Measurements from ENCODE around the gene CSAG2.
A peak's percentile ranks its signal among the peaks of the same experiment; 100 is the strongest.
"Not testable (repeated sequence)": the region's sequence is repeated elsewhere in the genome, so short reads cannot be mapped to it uniquely, and the experiment has no call there.

The CSAG2 gene

DNA sequence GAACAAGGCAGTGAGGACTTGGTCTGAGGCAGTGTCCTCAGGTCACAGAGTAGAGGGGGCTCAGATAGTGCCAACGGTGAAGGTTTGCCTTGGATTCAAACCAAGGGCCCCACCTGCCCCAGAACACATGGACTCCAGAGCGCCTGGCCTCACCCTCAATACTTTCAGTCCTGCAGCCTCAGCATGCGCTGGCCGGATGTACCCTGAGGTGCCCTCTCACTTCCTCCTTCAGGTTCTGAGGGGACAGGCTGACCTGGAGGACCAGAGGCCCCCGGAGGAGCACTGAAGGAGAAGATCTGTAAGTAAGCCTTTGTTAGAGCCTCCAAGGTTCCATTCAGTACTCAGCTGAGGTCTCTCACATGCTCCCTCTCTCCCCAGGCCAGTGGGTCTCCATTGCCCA is 8.7 kb downstream of the CSAG2 start:
- not testable (repeated sequence) for H3K36me3 Mint-ChIP-seq, ATAC-seq

DNA sequence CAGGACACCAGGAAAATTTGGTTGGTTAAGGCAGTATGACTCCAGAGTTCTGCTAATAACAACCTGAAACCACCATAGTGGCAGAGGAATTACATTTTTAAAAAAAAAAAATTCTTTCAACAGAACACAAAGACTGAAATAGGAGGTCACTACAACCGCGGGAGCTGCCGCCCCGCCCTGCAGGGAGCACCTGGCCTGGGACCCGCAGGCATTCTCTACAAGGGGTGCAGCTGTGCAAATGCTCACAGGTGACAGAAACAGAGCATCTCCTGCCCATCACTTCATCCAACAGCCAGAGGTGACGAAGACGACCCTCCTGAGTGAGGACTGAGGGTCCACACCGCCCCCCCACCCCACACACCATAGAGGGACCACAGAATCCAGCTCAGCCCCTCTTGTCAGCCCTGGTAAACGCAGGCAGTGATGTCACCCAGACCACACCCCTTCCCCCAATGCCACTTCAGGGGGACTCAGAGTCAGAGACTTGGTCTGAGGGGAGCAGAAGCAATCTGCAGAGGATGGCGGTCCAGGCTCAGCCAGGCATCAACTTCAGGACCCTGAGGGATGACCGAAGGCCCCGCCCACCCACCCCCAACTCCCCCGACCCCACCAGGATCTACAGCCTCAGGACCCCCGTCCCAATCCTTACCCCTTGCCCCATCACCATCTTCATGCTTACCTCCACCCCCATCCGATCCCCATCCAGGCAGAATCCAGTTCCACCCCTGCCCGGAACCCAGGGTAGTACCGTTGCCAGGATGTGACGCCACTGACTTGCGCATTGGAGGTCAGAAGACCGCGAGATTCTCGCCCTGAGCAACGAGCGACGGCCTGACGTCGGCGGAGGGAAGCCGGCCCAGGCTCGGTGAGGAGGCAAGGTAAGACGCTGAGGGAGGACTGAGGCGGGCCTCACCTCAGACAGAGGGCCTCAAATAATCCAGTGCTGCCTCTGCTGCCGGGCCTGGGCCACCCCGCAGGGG is 10.8 kb downstream of the CSAG2 start, which contains the start of gene MAGEA3:
MAGEA3 (plus strand) TSS at position 843 of the 980 bp plus-strand sequence. CDS start 2,039 bp downstream, outside the sequence.
- not testable (repeated sequence) for H3K9me3 Mint-ChIP-seq; ATAC-seq; H3K4me1 Mint-ChIP-seq; H3K27ac Mint-ChIP-seq; H3K4me3 Mint-ChIP-seq; H3K36me3 Mint-ChIP-seq; DNase-seq (ENCODE audit: low spot score in 2 of 2)

More for the DNA sequence above, 8.7 kb downstream of the CSAG2 start:
- not testable (repeated sequence) for H3K4me3 Mint-ChIP-seq; DNase-seq (ENCODE audit: low spot score in 2 of 2); H3K27ac Mint-ChIP-seq; H3K4me1 Mint-ChIP-seq; H3K9me3 Mint-ChIP-seq

DNA sequence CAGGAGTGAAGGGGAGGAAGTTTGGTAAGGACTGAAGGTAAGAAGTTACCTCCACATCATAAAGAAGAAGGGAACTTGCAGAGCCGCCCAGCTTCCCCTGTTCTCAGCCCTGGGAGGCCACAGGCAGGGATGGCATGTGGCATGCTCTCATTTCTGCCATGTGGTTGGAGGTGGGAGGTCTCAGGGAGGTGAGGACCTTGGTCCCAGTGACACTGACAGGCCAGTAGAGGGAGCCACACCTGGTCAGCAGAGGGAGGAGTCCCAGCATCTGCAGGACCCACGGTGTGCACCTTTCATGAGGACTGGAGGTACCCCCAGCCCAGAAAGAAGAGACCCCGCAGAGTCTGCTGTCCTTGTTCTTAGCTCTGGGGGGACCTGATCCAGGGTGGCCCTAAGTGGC is 28.1 kb downstream of the CSAG2 start:
- DNase-seq (ENCODE audit: low spot score in 2 of 2); H3K36me3 Mint-ChIP-seq; H3K27ac Mint-ChIP-seq; H3K4me1 Mint-ChIP-seq; H3K4me3 Mint-ChIP-seq; H3K9me3 Mint-ChIP-seq: not testable (repeated sequence)
- ATAC-seq: peak; percentile 61

DNA sequence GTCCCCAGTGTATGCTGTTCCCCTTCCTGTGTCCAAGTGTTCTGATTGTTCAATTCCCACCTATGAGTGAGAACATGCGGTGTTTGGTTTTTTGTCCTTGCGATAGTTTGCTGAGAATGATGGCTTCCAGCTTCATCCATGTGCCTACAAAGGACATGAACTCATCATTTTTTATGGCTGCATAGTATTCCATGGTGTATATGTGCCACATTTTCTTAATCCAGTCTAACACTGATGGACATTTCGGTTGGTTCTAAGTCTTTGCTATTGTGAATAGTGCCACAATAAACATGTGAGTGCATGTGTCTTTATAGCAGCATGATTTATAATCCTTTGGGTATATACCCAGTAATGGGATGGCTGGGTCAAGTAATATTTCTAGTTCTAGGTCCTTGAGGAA is 34.4 kb downstream of the CSAG2 start:
- not testable (repeated sequence) for ATAC-seq; H3K9me3 Mint-ChIP-seq; H3K36me3 Mint-ChIP-seq; H3K27ac Mint-ChIP-seq; H3K4me1 Mint-ChIP-seq; DNase-seq (ENCODE audit: low spot score in 2 of 2); H3K4me3 Mint-ChIP-seq

DNA sequence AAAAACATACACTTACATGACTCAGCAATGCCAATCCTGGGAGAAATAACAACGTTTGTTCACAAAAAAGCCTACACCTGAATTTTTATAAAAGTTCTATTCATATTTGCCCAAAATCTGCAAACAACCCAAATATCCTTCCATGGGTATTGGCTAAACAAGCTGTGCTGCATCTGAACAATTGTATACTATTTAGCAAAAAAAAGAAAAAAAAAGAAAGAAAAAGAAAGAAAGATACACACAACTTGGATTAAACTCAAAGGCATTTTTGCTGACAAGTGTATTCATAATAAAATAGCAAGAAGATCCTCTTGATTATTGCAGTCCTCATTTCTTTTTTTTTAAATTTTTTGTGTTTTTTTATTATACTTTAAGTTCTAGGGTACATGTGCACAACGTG is 34.9 kb downstream of the CSAG2 start:
- Mint-ChIP-seq H3K4me1 (no peaks in the 10 kb centered on the region), H3K9me3 (no peaks in the 10 kb centered on the region), H3K36me3 (no peaks in the 10 kb centered on the region), H3K27ac (no peak overlapping the region), H3K4me3 (no peak overlapping the region)
- DNase-seq (ENCODE audit: low spot score in 2 of 2) (no peak), ATAC-seq (no peak)

DNA sequence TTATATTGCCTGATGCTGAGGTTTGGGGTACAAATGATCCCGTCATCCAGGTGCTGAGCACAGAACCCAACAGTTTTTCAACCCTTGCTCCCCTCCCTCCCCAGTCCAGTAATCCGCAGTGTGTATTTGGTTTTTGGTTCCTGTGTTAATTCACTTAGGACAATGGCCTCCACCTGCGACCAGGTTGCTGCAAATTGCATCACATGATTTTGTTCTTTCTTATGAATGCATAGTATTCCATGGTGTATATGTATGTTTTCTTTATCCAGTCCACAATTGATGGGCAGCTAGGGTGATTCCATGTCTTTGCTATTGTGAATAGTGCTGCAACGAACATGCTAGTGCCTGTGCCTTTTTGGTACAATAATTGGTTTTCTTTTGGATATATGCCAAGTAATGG is 46.0 kb downstream of the CSAG2 start:
- H3K9me3 Mint-ChIP-seq: peaks cover 3% of the 10 kb centered on the region
- no peak overlapping the region for H3K4me3 Mint-ChIP-seq
- ATAC-seq (no peak), DNase-seq (ENCODE audit: low spot score in 2 of 2) (no peak)
- H3K4me1 Mint-ChIP-seq: no peaks in the 10 kb centered on the region
- no peak overlapping the region for H3K27ac Mint-ChIP-seq
- H3K36me3 Mint-ChIP-seq: no peaks in the 10 kb centered on the region

DNA sequence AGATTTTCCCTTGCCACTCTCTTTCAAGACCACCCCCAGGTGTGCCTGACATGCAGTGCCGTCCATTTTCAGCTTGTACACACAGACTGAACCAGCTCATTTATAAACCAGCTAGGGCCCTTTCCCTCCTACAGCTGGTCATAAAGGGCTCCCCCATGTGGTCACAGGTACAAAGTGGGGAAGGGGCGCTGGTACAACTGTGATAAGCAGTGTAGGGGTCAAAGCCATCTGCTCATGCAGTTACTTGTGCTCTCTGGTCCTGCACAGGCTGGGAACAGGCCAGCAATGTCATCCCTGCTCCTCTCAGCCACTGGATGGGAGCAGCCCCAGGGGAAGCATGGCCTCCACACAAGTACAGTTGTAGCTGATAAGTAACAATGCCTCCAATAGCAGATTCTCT is 50.8 kb downstream of the CSAG2 start:
- Mint-ChIP-seq H3K4me1 (no peaks in the 10 kb centered on the region), H3K36me3 (no peaks in the 10 kb centered on the region), H3K4me3 (no peak overlapping the region), H3K27ac (no peak overlapping the region), H3K9me3 (no peaks in the 10 kb centered on the region)
- DNase-seq (ENCODE audit: low spot score in 2 of 2) (no peak), ATAC-seq (no peak)
